HG03025 (cell line): Measurements from ENCODE around the gene MINDY4.

Source experiments
- ATAC-seq: cut with Tn5 transposase; IDR thresholded peaks from one replicate; pipeline ENCODE4 v1.9.1; 2021; ENCODE audit warnings: mild to moderate bottlenecking, moderate library complexity; ENCODE audit not compliant: unreplicated experiment, low FRiP score

The MINDY4 gene

GRCh38 chr7:30894866-30895605, 123.8 kb downstream of the MINDY4 start:
- ATAC-seq, result no peak

- no peak for ATAC-seq
Measured at GRCh38 chr7:30896036-30896435, 124.8 kb downstream of the MINDY4 start.

- ATAC-seq, result no peak
Measured at GRCh38 chr7:30896783-30897637, 125.8 kb downstream of the MINDY4 start.

GRCh38 chr7:30897770-30898169, 126.6 kb downstream of the MINDY4 start:
- ATAC-seq, result no peak

GRCh38 chr7:30898411-30898810, 127.2 kb downstream of the MINDY4 start:
- ATAC-seq, result no peak

- no peak for ATAC-seq
Measured at GRCh38 chr7:30899066-30899465, 127.8 kb downstream of the MINDY4 start.

- ATAC-seq, result no peak
Measured at GRCh38 chr7:30899630-30900029, 128.4 kb downstream of the MINDY4 start.

GRCh38 chr7:30900053-30900452, 128.8 kb downstream of the MINDY4 start:
- no peak for ATAC-seq

- no peak for ATAC-seq
Measured at GRCh38 chr7:30900803-30901362, 129.7 kb downstream of the MINDY4 start.

GRCh38 chr7:30901856-30902255, 130.6 kb downstream of the MINDY4 start:
- ATAC-seq, result no peak

- ATAC-seq, result no peak
Measured at GRCh38 chr7:30902466-30902865, 131.2 kb downstream of the MINDY4 start.

- ATAC-seq, result no peak
Measured at GRCh38 chr7:30903146-30903545, 131.9 kb downstream of the MINDY4 start.

GRCh38 chr7:30904561-30904960, 133.3 kb downstream of the MINDY4 start:
- ATAC-seq, result no peak

GRCh38 chr7:30905078-30906012, 134.1 kb downstream of the MINDY4 start:
- ATAC-seq, result no peak

GRCh38 chr7:30906014-30906413, 134.8 kb downstream of the MINDY4 start:
- no peak for ATAC-seq

- no peak for ATAC-seq
Measured at GRCh38 chr7:30906515-30907240, 135.5 kb downstream of the MINDY4 start.

GRCh38 chr7:30907527-30908267, 136.5 kb downstream of the MINDY4 start:
- no peak for ATAC-seq

- no peak for ATAC-seq
Measured at GRCh38 chr7:30908681-30909080, 137.5 kb downstream of the MINDY4 start.

GRCh38 chr7:30909431-30909830, 138.2 kb downstream of the MINDY4 start:
- ATAC-seq, result no peak
